Activated CD8-positive, alpha-beta memory T cell treated with anti-CD3 and anti-CD28 coated beads for 4 hours (primary cell): Measurements from ENCODE around the gene XXYLT1.

Source experiments
- DNase-seq, 2 donors: peaks; one replicate each; pipeline ENCODE4 v3.0.0-alpha.2; 2020; ENCODE audit warnings: low read depth in 2 of 2

The XXYLT1 gene

GRCh38 chr3:195028877-195029606 is 241.9 kb downstream of the XXYLT1 start:
- DNase-seq = no peak

- no peak for DNase-seq
Observed at GRCh38 chr3:195025884-195026200, 245.1 kb downstream of the XXYLT1 start.

- no peak for DNase-seq
Observed at GRCh38 chr3:195025056-195025883, 245.7 kb downstream of the XXYLT1 start.

- no peak for DNase-seq
Observed at GRCh38 chr3:195023989-195024388, 247.0 kb downstream of the XXYLT1 start.

- no peak for DNase-seq
Observed at GRCh38 chr3:195023576-195023975, 247.4 kb downstream of the XXYLT1 start.

- DNase-seq = no peak
Observed at GRCh38 chr3:195021692-195022091, 249.3 kb downstream of the XXYLT1 start.

GRCh38 chr3:195020921-195021320 is 250.0 kb downstream of the XXYLT1 start:
- no peak for DNase-seq

- DNase-seq = no peak
Observed at GRCh38 chr3:195020185-195020584, 250.8 kb downstream of the XXYLT1 start.

GRCh38 chr3:195019335-195019734 is 251.6 kb downstream of the XXYLT1 start:
- no peak for DNase-seq
